ENCODE data around the gene AUTS2.

The AUTS2 gene

GRCh38 chr7:69962186-69963065 lies 364.2 kb downstream of the AUTS2 start:
- in situ Hi-C loops (cut with MboI; ENCODE audit: low sequenced_read_pairs): no loop called here

- in situ Hi-C loops (cut with MboI; ENCODE audit: low sequenced_read_pairs): no loop called here
Measured at GRCh38 chr7:69963393-69963792, 365.1 kb downstream of the AUTS2 start.

GRCh38 chr7:69966766-69967591 lies 368.7 kb downstream of the AUTS2 start:
- in situ Hi-C loops (cut with MboI; ENCODE audit: low sequenced_read_pairs): no loop called here

- in situ Hi-C loops (cut with MboI; ENCODE audit: low sequenced_read_pairs): no loop called here
Measured at GRCh38 chr7:69967689-69968450, 369.6 kb downstream of the AUTS2 start.

GRCh38 chr7:69968969-69969556 lies 370.8 kb downstream of the AUTS2 start:
- in situ Hi-C loops (cut with MboI; ENCODE audit: low sequenced_read_pairs): no loop called here

GRCh38 chr7:69981646-69982045 lies 383.4 kb downstream of the AUTS2 start:
- in situ Hi-C loops (cut with MboI; ENCODE audit: low sequenced_read_pairs): no loop called here

GRCh38 chr7:69982197-69982596 lies 383.9 kb downstream of the AUTS2 start:
- in situ Hi-C loops (cut with MboI; ENCODE audit: low sequenced_read_pairs): no loop called here

GRCh38 chr7:69989551-69989950 lies 391.3 kb downstream of the AUTS2 start:
- in situ Hi-C loops (cut with MboI; ENCODE audit: low sequenced_read_pairs): no loop called here

GRCh38 chr7:69992938-69993337 lies 394.7 kb downstream of the AUTS2 start:
- in situ Hi-C loops (cut with MboI; ENCODE audit: low sequenced_read_pairs): no loop called here

- in situ Hi-C loops (cut with MboI; ENCODE audit: low sequenced_read_pairs): no loop called here
Measured at GRCh38 chr7:69994218-69994617, 395.9 kb downstream of the AUTS2 start.

- in situ Hi-C loops (cut with MboI; ENCODE audit: low sequenced_read_pairs): no loop called here
Measured at GRCh38 chr7:69994886-69995542, 396.7 kb downstream of the AUTS2 start.

- in situ Hi-C loops (cut with MboI; ENCODE audit: low sequenced_read_pairs): no loop called here
Measured at GRCh38 chr7:69996121-69996520, 397.8 kb downstream of the AUTS2 start.

- in situ Hi-C loops (cut with MboI; ENCODE audit: low sequenced_read_pairs): no loop called here
Measured at GRCh38 chr7:70000737-70001348, 402.6 kb downstream of the AUTS2 start.

- in situ Hi-C loops (cut with MboI; ENCODE audit: low sequenced_read_pairs): no loop called here
Measured at GRCh38 chr7:70005480-70005879, 407.2 kb downstream of the AUTS2 start.

GRCh38 chr7:70005891-70006260 lies 407.6 kb downstream of the AUTS2 start:
- in situ Hi-C loops (cut with MboI; ENCODE audit: low sequenced_read_pairs): no loop called here

- in situ Hi-C loops (cut with MboI; ENCODE audit: low sequenced_read_pairs): no loop called here
Measured at GRCh38 chr7:70006261-70006920, 408.1 kb downstream of the AUTS2 start.

- in situ Hi-C loops (cut with MboI; ENCODE audit: low sequenced_read_pairs): no loop called here
Measured at GRCh38 chr7:70008466-70008865, 410.2 kb downstream of the AUTS2 start.

GRCh38 chr7:70014472-70015177 lies 416.4 kb downstream of the AUTS2 start:
- in situ Hi-C loops (cut with MboI; ENCODE audit: low sequenced_read_pairs): no loop called here

- in situ Hi-C loops (cut with MboI; ENCODE audit: low sequenced_read_pairs): no loop called here
Measured at GRCh38 chr7:70015353-70015752, 417.1 kb downstream of the AUTS2 start.

All from HL-60/S4 treated with retinoic acid at 250 ng/mL for 4 days and 3 days (cell line).